Fibroblast of peridontal ligament (primary cell): ENCODE results near the gene HSD11B2.

Experiments used
- DNase-seq: peaks from one replicate; pipeline ENCODE4 v3.0.0-alpha.2; 2010; ENCODE audit errors: extremely low read depth

HSD11B2 gene

DNA sequence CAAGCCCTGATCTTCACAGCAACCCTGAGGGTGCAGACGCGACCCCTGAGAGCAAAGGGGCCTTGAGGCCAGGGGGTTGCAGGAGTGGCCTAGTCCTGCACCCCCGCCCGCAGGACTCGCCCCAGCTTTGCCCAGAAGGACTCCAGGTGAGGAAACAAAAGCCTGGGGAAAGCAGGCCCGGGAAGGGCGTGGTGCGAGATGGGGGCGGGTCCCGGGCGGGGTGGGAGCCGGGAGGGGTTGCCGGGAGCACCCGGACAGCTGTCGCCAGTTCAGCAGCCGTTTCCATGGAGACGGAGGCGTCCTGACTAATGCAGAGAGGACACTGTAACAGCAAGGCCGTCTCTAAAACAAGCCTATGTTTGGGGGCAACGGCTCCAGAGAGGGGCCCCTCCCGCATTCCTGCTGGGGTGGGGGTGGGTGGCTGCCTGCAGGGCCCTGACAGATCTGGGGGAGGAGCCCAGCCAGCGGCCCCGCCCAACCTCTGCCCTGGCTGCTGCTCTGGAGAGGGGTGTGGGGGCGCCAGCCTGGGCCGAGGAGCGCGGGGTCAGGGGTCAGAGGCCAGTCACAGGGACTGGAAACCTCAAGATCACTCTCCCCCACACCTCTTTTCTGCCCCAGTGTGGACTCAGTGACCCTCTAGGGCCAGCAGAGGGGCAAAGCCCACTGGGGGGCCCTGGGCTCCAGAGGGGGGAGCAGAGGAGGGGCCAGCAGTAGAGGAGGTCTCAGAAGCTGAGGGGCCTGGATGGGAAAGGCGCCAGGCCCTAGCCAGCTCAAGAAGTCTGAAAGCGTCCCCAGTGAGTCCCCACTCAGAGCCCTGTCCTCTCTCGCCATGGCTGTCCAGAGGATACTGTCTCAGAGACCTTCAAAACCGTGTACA is 34.5 kb upstream of the HSD11B2 start:
- DNase-seq: peak; percentile 57

DNA sequence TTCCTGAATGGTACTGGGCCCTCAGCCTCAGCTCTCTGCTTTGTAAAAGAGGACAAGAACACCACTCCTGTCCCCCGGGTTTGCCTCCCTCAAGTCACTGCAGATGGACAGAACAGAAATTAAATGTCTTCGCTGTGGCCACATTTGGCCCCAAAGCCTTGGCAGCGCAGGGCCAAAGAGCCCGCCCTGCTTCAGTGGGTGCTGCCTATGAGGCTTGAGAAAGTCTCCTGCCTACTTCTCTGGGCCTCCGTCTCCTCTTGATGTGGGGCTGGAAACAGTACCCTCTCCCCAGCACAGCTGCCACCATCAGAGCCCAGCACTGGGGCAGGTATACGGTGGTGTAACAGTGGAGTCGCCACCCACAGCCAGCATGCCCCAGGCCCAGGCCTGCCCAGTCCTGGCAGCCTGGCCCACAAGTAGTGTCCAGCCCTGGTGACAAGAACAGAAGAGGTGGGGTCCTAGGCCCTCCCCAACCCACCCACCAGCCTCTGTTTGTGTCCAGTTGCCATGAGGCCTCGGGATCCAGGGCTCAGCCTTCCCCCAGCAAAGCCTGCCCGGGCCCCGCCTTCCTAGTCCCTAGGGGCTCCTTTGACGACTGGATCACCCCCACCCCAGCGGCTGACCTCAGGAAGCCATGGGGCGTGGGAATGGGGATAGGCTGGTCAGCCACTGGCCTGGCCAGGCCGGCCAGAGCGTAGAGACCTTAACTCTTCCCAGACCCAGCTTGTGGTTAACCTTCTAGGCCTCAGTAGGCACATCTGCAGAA is 33.7 kb upstream of the HSD11B2 start:
- DNase-seq: no peak

DNA sequence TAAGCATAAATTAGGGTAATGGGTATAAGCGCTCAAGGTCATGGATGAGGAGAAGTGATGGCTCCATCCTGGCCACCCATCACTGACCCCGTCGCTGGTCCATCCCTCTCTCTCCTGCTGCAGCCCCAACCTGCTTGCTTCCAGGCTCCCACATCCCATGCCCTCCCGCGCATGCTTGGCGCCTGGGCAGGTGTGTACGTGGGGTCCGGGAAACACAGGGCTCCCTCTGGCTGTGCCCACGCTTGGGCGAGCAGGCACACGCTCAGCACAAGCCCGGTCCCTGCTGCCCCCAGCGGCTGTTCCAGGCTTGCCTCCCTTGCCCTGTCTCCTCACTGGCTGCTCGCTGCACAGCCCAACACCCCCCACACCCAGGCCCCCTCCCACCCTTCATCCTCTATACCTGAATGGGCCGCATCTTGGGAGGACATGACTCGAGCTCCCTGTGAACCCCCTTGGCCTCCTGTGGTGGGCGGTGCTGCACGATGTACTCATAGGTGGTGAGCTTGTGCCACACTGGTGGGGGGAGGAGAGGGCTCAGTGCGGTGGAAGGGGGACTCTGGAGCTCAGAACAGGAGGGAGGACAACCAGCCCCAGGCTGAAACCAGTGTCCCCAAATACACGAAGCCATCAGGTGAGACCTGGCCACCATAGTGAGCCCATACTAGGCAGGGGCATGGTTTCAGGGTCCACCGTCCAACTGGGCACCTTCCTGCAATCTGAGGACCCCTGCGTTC is 32.9 kb upstream of the HSD11B2 start:
- DNase-seq: no peak

DNA sequence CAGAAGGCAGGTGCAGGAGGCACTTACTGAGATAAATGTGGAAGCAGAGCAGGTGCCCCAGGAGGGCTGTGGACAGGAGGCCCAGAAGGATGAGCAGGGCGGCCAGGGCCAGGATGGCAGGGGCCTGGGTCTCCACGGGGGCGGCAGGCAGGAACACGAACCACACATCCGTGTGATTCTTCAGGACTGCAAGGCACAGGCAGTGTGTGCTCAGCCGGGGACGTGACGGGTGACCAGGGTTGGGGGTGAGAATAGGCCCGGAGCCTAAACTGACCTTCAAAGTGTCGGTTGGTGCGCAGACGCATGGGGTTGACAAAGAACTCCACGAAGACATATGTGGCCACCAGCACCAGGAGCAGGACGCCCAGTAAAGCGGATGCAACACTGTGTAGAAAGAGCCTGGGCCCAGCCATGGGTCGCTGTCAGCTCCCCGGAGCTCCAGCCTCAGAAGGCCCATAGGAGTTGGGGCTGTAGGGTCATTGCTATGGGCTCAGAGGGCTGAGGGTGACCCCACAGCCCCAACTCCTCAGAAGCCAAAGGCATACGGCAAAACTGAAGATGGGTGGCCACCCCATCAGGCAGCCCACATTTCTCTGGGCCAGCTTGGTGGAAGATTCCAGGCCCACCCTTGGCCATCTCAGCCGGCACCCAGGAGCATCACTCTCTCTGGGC is 32.2 kb upstream of the HSD11B2 start:
- no peak for DNase-seq

DNA sequence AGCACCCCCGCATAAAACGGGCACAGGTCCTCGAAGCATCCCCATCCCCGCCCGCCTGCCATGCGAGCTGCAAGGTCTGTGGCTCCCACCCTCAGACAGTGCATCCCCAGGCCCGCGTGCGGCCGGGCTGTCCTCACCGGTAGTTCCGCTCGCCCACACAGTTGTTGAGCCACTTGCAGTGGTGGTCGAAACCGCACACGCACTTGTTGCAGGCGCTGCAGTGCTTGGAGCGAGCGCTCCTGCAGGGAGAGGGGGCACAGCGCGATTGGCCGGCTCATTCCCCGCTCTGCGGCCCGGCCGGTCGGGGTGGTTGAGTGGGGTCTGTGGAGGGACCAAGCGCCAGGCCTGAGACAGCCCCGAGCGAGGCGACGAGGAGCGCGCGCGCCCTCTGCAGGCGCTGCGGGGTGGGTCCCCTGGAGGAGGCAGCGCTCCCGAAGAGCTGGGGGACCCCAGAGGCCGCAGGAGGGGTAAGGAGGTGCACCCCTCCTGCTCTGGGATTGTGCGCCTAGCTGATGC is 31.6 kb upstream of the HSD11B2 start:
- DNase-seq: no peak

DNA sequence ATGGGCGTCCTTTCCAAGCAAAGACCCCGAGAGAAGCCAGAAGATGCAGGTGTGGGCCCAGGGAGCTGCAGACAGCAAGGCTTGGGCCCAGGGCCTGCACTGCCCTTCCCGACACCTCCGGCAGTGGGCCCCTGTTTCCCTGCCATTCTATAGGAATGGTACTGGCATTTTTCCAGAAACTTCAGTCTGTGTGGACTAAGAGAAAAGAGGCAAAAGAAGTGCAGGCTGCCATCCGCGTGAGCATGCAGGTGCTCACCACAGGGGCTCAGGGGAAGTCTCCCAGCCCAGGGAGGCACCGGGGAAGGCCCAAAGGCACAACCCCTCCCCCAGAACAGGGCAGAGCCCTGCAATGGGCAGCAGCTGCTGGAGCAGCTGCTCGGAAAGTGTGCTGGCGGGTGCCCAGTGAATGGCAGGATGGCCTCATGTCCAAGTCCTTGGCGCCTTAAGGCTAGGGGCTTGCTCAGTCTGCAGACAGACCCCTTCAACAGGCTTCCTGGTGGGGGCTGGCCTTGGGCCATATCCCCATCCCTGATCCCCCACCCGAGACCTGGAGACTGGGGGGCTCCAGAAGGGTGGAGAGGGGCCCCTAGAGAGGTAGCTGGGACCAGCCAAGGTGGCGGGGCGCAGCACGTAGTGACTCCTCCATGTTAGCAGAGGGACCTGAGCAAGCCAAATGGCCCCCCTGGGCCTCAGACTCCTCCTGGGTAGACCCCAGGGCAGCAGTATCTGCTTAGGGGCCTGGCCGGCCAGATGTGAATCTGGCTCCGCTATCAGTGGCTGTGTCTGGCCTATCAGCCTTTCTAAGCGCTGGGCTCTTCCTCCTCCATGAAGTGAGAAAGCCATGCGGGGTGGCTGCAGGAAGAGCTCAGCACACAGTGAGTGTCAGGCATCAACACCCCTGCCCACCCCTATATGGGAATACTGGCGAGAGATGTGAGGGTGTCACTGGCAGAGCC is 30.9 kb upstream of the HSD11B2 start:
- no peak for DNase-seq

DNA sequence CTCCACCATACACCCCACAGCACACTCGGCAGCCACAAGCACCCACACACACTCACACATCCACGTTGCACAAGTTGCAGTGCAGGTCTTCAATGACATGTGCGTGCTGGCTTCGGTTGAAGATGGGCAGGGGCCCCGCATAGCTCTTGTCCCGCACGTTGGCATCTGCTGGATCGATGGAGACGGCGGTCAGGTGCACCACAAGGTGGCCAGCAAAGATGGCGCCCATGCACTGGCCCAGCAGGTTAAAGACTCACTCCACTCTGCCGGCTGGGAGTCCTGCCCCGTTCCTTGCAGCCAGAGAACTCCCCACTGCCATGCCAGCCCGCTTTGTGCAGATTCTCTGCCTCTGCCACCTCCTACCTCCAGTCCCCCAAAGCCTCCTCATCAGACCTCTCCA is 30.0 kb upstream of the HSD11B2 start:
- DNase-seq: no peak

DNA sequence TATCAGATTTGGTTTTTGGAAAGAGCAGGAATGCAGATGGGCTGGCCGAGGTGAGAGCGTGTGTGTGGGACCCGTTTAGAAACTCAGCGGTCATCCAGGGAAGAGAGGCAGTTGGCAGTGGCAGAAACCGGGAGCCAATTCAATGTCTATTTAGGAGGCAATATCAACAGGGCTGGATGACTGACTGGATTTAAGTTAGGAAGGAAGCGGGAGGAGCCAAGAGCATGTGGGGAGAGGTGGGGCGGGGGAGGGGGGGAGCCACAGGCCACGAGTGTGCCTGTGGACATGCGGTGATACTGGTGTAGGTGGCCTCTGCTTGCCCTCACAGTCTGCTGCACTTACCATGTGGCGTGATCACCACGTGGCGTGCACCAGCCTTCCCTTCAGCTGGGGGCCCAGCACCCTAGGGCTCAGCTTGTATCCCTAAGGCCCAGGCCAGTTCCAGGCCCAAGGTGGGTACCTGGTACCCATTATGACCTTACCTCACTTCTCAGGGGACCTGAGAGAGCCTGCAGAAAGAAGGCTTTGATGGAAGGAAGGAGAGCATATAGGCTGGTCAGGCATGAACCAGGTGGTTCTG is 26.9 kb upstream of the HSD11B2 start:
- DNase-seq: no peak

DNA sequence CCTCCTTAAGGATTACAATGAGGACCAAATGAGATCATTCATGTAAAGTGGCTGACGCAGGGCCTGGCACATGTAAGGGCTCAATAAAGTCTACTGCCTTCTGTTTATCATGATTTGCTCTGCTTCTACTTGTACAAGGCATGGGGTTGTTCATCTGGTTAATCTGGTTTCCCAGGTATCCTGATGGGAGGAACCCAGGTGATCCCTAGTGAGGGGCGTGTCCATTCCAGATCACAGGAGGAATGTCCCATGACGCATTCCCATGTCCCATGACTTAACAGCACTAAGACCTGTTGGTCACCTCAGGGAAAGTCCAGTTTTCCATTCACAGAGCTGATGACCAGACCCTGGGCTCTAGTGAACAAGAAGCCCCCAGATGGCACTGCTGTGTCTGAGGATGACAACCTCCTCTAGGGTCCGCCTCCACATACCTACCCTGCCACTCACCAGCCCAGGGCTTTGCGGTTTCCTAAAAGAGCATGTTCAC is 26.1 kb upstream of the HSD11B2 start:
- no peak for DNase-seq

DNA sequence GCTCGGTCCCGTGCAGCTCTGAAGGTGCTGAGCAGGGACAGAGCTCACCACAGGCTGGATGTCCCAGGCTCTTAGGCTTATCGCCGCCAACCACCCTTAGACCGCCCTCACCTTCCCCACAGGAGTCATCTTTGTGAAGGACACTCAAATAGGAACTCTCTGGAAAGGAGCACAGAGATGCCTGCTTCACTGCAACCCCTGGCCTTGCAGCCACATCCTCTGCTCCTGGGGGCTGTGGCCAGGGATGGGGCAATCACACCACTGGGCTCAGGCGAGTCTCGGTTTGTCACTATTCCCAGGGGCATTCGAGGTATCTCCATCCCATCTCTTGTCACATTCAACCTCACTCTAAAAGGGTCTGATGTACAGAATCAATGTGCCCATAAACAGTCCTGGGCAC is 25.6 kb upstream of the HSD11B2 start:
- DNase-seq: no peak

DNA sequence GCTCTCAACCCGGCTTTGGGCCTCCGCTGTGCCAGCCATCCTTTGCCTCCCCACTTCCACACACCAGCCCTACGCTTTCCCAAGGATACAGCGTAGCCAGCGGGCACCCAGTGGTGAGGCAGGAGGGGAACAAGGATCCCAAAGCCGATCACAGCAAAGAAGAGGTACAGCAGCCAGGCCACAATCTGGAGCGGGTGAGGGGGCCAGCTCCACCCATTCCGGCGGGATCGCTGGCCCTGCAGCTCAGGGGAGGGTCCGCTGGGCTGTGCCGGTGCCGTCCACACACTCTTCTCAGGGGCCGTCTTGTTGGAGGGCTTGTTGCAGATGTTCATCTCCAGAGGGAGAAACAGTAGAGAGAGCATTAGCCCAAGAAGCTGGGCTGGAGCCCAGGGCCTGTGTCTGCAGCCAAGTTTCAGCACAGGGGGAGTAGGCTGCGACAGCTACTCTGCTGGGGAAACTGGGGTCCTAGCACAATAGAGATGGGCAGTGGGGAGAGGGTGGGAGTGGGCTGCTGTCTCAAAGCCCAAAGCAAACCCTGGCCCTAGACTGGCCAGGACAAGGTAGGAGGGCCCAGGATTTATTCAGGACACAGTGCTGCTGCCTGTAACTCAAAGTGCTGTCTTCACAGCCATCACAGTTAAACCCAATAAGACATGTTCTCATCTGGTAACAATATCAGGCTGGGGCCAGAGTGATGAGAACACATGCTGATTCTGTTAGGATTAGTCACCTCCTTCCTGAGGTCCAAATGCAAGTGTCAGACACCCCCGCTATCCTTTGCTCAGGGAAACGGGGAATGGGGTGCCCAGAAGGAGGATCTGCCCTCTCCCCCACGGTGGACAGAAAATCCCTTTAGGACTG is 24.6 kb upstream of the HSD11B2 start:
- peak; percentile 90 for DNase-seq

DNA sequence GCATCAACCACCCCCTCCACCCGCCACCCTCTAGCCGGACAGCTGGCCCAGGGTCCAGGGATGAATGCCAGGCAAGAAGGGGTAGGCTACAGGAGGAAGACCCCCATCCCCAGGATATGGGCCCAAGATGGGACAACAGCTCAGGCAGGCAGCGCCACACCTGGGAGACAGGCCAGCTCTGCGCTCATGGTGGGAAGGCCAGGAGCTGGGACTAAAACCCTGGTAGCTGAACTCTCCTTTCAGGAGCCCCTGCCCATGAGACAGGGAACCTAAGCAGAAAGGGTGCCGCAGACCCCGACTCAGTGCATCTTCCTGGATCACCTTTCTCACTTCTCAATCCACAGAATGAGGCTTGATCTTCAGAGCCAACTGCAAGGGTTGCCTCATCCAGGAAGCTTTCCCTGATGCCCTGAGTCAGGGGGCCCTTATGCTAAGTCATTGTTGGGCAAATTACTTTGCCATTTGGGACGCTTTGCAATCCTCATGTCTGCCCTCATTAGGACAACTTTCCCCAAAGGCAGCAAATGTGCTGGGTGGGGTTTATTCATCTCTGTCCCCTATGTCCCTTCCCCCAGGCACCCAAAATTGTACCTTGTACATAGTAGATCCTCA is 23.6 kb upstream of the HSD11B2 start:
- DNase-seq: peak; percentile 28

DNA sequence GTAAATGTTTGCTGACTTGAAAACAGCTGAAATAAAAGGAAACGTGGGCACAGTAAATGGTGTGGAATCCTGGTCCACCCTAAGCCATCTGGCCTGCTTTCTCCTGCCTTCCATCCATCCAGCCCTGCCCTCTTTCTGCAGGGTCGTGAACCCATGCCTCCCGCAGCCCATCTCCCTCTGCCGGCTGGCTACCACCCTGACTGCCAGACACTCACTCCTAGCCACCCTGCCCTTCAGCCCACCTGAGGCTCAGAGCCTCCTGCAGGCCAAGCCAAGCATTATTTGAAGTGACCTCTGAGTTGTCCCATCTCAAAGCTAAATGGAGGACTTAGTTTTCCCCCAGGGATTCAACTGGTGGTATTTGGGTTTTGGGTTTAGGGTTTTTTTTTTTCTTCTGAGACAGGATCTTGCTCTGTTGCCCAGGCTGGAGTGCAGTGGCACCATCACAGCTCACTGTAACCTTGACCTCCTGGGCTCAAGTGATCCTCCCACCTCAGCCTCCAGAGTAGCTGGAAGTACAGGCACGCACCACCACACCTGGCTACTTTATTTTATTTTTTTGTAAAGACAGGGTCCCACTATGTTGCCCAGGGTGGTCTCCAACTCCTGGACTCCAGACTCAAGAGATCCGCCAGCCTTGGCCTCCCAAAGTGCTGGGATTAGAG is 23.0 kb upstream of the HSD11B2 start:
- DNase-seq: no peak

DNA sequence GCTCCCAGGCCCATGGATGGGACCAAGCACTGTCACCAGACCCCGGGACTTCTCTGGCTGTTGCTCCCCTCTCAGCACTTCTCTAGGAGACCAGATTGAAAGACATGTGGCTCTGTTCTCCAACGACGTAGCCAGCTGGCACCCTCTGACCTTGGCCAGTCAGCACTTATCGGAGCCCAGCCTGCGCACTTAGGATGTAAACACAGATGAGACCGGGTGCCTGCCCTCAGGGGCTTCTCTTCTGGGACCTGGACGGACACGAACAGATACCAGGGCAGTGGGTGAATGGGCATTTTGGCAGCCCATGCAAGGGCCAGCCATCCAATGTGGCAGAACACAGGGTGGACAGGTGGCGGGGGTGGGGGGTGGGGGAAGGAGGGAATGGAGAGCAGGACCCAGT is 21.3 kb upstream of the HSD11B2 start:
- DNase-seq: no peak

DNA sequence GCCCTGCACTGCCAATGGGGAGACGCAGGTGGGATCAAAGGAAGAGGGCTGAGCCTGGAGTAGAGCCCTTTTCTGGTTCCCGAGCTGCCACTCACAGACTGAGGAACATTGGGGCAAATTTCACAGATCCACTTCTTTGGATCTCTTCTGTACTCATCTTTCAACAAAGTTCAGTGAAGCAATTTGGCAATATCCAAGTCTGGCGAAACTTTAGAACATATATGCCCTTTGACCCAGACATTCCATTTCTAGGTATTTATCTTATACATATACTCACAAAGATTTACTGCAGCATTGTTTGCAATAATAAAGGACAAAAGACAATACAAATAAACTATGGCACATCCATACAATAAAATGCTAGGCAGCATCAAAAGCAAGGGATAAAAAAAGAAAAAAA is 19.6 kb upstream of the HSD11B2 start:
- no peak for DNase-seq

DNA sequence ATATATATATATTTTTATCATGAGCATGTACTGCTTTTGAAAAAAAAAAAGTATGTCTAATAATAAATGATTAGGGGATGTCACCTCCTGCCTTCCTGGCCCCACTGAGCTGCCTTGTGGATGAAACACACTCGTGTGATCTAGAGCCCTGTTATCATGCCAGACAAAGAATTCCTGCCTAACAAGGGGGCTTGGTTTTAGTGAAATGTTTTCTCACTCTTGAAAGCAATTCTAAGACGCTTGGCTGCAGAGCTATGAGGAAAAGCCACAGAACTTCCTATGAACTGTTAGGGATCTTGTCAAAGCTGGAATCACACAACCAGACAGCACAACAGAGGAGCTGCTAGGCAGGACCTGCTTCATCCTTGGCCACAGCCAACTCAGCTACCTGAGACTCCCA is 18.6 kb upstream of the HSD11B2 start:
- peak; percentile 36 for DNase-seq

DNA sequence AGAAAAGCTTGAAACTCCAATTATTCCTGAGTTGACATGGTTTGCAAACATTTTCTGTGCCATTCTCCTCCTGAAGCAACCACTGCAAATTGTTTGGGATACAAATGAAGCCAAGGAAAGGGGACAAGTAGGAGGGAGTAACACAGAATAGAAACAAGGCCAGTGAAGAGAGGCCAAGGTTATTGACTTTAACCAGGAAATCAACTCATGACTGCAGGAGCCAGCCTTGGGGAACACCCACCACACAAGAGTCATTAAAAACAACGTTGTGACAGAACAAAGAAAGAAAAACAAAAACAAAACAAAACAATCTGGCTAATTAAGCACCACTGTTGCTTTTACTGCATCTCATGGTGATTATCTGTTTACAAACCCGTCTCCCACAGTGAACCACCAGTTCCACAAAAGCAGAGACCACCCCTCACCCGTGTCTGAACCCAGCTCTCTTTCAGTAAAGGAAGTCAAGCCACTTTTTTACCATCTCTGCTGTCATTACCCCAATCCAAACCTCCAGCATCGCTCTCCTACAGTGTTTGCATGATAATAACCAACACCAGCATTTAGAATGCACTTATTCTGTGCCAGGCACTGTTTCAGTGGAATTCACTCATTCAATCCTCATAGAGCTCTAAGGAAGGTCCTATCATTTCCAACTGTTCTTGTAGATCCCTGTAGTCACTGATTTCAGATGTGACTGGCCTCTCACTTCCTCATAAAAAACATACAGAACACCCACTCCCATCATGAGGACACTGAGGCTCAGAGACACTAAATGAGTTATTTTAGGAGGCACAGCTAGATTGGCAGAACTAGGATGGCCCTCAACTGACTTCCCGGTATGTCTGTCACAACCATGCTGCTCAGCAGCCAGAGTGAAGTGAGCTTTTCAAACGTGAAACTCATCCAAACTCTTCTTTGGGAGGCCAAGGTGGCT is 16.7 kb upstream of the HSD11B2 start:
- DNase-seq: no peak
